ENCODE data around the gene CLBA1. TPM values are rescaled to one million over a fixed set of nuclear protein-coding genes. Genes with fewer than 3 reads are reported as not detected.

The CLBA1 gene
- total and polyA plus RNA-seq, 2 donors from 2014 or later: 13.2 to 22.6 TPM

DNA sequence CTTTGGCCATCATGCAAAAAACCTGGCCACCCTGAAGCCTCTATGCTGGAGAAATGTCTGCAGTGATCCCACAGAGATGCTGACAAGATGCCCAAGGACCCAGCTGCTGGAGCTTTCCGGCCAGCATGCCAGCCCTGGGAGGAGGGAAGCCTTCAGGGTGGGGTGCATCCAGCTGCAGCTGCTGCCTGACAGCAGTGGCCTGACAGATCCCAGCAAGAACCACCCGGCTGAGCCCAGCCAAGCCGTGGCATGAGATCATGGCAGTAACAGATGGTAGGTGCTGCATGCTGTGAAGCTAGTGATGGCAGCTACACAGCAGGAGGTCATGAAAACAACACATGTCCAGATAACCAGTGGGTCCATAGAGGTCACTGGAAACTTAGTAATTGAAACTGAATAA is 13.8 kb downstream of the CLBA1 start:
- no peak overlapping the region for H3K27ac ChIP-seq (ENCODE audit: low read depth in 2 of 2, low read length in 2 of 2)
- TF ChIP-seq, protein P1, sequence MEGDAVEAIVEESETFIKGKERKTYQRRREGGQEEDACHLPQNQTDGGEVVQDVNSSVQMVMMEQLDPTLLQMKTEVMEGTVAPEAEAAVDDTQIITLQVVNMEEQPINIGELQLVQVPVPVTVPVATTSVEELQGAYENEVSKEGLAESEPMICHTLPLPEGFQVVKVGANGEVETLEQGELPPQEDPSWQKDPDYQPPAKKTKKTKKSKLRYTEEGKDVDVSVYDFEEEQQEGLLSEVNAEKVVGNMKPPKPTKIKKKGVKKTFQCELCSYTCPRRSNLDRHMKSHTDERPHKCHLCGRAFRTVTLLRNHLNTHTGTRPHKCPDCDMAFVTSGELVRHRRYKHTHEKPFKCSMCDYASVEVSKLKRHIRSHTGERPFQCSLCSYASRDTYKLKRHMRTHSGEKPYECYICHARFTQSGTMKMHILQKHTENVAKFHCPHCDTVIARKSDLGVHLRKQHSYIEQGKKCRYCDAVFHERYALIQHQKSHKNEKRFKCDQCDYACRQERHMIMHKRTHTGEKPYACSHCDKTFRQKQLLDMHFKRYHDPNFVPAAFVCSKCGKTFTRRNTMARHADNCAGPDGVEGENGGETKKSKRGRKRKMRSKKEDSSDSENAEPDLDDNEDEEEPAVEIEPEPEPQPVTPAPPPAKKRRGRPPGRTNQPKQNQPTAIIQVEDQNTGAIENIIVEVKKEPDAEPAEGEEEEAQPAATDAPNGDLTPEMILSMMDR (IDR thresholded peaks at IDR 0.05; ENCODE audit: borderline replicate concordance, extremely low read depth, insufficient read depth): no peak
- H3K9me3 ChIP-seq (ENCODE audit: control insufficient read depth in 2 of 3, insufficient read depth in 1 of 3, low read length in 3 of 3): no peaks in the 10 kb centered on the region
- H3K4me1 ChIP-seq (ENCODE audit: control insufficient read depth in 2 of 3, insufficient read depth in 2 of 3, low read depth in 1 of 3, low read length in 3 of 3): no peaks in the 10 kb centered on the region
- no peak overlapping the region for H3K9ac ChIP-seq (ENCODE audit: low read length in 3 of 3)
- peak in 1 of 5 donors; percentile 39 for DNase-seq
- intact Hi-C loops (cut with DNase I): no loop called here
- no peak overlapping the region for H3K4me3 ChIP-seq (ENCODE audit: low read length in 3 of 3)
- H3K36me3 ChIP-seq (ENCODE audit: control insufficient read depth in 2 of 3, insufficient read depth in 3 of 3, low read length in 3 of 3): peaks cover 0 to 5% (median 0%) of the 10 kb centered on the region in 3 donors
- H3K27me3 ChIP-seq (ENCODE audit: control insufficient read depth, insufficient read depth, low read length): no peaks in the 10 kb centered on the region
- no peak for FAIRE-seq

DNA sequence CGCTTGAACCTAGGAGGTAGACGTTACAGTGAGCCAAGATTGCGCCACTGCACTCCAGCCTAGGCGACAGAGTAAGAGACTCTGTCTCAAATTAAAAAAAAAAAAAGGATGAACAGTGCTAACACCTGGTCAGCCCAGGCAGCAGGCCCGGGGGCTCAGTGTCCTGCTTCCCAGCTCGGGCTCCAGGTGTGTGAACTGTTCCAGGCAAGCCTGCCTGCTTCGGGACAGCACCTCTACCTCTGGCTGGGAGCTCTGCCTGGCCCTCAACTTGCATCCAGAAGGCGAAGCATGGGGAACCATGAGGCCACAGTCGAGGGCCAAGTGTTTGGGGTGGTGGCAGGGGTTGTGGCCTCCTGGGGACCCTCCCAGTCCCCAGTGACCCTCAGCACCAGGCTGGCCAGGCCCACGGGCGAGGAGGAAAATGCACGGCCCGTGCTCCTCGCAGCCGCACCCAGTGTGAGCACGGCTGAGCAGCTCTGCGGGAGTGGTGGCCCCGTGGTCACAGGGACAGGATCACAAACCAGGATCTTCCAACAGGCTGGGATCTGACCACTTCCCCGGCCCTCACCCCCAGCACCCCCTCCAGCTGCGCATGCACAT is 19.8 kb downstream of the CLBA1 start:
- Histone ChIP-seq H3K9me3 (ENCODE audit: control insufficient read depth in 2 of 3, insufficient read depth in 1 of 3, low read length in 3 of 3) (no peaks in the 10 kb centered on the region), H3K4me3 (ENCODE audit: low read length in 3 of 3) (no peak overlapping the region), H3K4me1 (ENCODE audit: control insufficient read depth in 2 of 3, insufficient read depth in 2 of 3, low read depth in 1 of 3, low read length in 3 of 3) (no peaks in the 10 kb centered on the region), H3K9ac (ENCODE audit: low read length in 3 of 3) (no peak overlapping the region), H3K27me3 (ENCODE audit: control insufficient read depth, insufficient read depth, low read length) (no peaks in the 10 kb centered on the region), H3K36me3 (ENCODE audit: control insufficient read depth in 2 of 3, insufficient read depth in 3 of 3, low read length in 3 of 3) (no peaks in the 10 kb centered on the region), H3K27ac (ENCODE audit: low read depth in 2 of 2, low read length in 2 of 2) (no peak overlapping the region)
- TF ChIP-seq, protein P1 (IDR thresholded peaks at IDR 0.05; ENCODE audit: borderline replicate concordance, extremely low read depth, insufficient read depth): no peak
- DNase-seq: no peak
- FAIRE-seq: no peak
- intact Hi-C loops (cut with DNase I): no loop called here

DNA sequence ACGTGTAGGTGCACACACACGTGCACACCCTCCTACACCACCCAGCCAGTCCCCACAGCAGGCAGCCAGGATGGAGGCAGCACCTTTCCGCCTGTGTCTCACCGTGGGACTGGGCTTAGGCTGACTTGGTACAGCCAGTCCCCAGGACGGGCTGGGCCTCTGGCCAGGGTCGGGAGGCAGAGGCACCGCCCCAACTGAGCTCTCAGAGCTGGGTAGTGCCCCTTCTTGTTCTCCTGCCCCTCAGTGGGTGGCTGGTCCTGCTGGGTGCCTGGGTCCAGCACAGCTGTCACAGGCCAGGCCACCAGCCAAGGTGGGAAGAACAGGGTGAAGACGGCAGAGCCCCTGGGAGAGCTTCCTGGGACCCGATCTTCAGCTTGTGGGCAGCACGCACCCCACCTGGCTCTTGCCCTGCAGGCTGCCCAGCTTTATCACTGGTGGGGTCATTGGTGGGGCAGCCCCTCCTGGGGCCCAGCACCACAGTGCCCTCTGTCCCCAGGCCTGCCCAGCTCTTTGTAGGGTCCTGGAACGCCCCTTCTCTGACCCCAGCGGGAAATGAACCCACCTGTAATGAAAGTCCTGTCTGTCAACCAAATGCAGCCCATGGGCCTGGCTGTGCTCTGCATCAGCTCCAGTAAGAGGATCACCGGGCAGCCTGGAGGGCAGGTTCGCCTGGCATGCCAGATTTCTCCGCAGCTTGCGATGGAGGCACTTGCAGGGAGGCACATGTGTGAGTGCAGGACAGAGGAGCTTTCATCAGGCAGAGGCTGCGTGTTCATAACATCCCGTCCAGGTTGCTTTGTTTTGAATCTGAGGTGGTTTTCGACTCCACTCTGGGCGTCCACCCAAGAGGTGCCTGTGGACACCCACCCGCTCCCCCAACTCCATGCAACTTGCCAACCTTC is 20.6 kb downstream of the CLBA1 start:
- Histone ChIP-seq H3K4me3 (ENCODE audit: low read length in 3 of 3) (no peak overlapping the region), H3K9ac (ENCODE audit: low read length in 3 of 3) (no peak overlapping the region), H3K27ac (ENCODE audit: low read depth in 2 of 2, low read length in 2 of 2) (no peak overlapping the region), H3K4me1 (ENCODE audit: control insufficient read depth in 2 of 3, insufficient read depth in 2 of 3, low read depth in 1 of 3, low read length in 3 of 3) (no peaks in the 10 kb centered on the region), H3K9me3 (ENCODE audit: control insufficient read depth in 2 of 3, insufficient read depth in 1 of 3, low read length in 3 of 3) (no peaks in the 10 kb centered on the region), H3K27me3 (ENCODE audit: control insufficient read depth, insufficient read depth, low read length) (no peaks in the 10 kb centered on the region), H3K36me3 (ENCODE audit: control insufficient read depth in 2 of 3, insufficient read depth in 3 of 3, low read length in 3 of 3) (no peaks in the 10 kb centered on the region)
- TF ChIP-seq, protein P1 (IDR thresholded peaks at IDR 0.05; ENCODE audit: borderline replicate concordance, extremely low read depth, insufficient read depth): no peak
- FAIRE-seq (no peak), DNase-seq (no peak)
- intact Hi-C loops (cut with DNase I): no loop called here
